Measurements from ENCODE around the gene GNAQ.

GNAQ gene

DNA sequence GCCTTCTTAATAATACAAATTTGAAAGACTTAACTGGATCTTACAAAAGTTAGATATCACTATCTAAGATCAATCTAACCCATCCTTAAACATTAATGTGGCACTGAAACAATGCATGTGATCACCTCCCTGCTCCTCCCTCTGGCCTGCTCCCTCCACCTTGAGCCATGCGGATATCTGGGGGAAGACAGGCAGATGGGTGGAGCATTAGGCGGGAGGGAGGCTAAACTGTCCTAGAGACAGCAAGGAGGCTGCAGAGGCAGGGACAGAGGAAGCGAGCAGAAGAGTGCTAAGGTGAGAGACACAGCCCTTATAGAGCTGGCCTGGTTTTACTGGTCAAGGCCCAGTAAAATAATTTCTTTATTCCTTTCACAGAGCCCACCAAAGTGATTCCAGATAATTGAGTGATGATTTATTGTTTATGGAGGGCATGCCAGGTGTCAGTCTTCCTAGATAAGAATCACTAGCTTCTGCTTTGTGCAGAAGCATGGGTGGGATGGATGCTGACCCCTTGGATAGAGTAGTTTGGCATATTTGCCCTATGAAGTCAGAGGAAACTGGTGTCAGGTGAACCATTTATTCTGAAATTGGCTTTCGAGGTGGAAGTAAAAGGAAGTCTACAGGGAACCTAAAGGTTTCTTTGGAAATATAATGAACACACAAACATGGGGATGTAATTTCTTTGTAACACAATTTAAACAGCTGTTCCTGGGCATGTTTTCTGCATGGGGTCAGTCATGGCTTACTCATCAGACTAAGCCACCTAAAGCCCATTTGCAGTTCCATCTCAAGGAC lies 188.3 kb downstream of the GNAQ start:
- TF ChIP-seq, protein P1, sequence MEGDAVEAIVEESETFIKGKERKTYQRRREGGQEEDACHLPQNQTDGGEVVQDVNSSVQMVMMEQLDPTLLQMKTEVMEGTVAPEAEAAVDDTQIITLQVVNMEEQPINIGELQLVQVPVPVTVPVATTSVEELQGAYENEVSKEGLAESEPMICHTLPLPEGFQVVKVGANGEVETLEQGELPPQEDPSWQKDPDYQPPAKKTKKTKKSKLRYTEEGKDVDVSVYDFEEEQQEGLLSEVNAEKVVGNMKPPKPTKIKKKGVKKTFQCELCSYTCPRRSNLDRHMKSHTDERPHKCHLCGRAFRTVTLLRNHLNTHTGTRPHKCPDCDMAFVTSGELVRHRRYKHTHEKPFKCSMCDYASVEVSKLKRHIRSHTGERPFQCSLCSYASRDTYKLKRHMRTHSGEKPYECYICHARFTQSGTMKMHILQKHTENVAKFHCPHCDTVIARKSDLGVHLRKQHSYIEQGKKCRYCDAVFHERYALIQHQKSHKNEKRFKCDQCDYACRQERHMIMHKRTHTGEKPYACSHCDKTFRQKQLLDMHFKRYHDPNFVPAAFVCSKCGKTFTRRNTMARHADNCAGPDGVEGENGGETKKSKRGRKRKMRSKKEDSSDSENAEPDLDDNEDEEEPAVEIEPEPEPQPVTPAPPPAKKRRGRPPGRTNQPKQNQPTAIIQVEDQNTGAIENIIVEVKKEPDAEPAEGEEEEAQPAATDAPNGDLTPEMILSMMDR (conservative IDR thresholded peaks at IDR 0.05; ENCODE audit: low read depth, low read length), result no peak
- H3K4me3 ChIP-seq (ENCODE audit: low read length), result no peak overlapping the region
- no peak for DNase-seq (ENCODE audit: low read depth)

DNA sequence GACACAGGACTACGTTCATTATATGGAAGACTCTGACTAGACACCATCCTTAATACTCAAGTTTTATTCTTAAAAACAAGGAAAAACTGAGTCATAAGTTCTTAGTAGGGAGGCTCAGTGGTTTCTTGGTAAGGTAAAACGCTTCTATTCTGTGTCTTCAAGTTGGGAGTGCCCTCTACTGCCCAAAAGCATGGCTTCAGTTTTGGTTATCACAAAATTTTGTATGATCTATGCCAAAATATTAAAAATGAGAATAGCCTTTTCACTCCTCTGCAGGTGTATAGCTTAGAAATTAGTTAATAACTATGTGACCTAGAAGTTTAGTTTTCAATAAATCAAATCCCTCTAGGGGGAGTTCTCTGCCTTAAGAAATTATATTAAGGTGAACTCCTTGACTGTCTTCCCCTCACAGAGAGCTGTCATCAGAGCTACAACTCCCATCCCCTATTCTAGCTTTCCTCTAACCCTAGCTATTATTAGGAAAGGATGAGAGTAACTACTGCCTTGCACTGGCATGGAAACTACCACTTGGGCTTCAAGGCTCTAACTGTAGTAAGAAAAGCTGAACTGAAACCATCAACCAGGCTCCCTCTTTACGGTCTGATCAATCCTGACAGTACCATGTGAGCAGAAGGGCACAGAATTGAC lies 189.7 kb downstream of the GNAQ start:
- DNase-seq (ENCODE audit: low read depth), result no peak
- TF ChIP-seq, protein P1 (conservative IDR thresholded peaks at IDR 0.05; ENCODE audit: low read depth, low read length), result peak; percentile 53
- H3K4me3 ChIP-seq (ENCODE audit: low read length), result no peak overlapping the region

DNA sequence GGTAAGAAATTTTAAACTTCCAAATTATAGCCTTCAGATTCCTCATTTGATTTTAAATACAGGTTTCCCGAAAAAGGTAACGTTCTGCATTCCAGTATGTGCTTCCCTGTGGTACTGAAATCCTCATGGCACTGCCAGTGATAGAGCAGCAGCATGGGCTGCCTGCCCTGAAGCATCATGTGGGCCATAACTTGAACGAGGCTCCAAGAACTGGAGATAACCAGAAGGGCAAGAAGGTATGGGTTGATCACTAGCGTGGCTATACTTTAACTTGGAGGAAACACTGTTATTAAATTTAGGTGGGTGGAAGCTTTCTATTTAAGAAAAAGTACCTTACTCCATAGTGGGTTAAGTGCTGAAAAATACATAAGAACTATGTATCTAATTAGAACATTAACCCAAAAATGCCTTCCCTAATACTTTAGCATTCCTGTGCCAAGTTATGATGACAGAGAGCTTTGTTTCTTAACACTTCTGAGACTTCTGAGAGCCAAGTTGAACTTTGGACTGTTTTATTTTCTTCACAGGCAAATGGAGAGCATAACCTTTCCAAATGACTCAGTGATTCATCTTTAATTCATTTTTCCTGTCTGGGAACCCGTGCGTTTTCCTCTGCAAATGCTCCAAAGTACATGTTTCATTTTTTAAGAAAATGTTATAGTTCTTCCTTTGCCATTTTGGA lies 192.0 kb downstream of the GNAQ start:
- DNase-seq (ENCODE audit: low read depth), result peak; percentile 84
- TF ChIP-seq, protein P1 (conservative IDR thresholded peaks at IDR 0.05; ENCODE audit: low read depth, low read length), result no peak
- no peak overlapping the region for H3K4me3 ChIP-seq (ENCODE audit: low read length)

DNA sequence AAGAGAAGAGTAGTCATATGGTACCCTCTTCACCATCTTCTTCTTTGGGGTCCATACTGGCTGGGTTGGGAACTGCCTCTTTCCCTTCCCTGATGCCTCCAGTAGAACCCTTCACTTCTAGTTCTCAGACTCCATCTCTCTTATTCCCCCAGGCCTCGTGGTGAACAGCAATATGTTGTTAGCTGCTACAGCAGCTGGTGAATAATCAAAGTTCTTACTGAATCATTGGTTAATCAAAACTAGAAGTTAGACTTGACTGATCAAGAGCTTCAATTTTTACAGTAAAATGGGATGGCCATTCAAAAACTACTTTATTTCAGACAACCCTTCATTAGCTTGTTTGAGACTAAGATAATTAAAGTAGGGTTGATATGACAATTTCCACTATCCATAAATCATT lies 192.6 kb downstream of the GNAQ start:
- no peak for DNase-seq (ENCODE audit: low read depth)
- TF ChIP-seq, protein P1 (conservative IDR thresholded peaks at IDR 0.05; ENCODE audit: low read depth, low read length), result no peak
- H3K4me3 ChIP-seq (ENCODE audit: low read length), result no peak overlapping the region

DNA sequence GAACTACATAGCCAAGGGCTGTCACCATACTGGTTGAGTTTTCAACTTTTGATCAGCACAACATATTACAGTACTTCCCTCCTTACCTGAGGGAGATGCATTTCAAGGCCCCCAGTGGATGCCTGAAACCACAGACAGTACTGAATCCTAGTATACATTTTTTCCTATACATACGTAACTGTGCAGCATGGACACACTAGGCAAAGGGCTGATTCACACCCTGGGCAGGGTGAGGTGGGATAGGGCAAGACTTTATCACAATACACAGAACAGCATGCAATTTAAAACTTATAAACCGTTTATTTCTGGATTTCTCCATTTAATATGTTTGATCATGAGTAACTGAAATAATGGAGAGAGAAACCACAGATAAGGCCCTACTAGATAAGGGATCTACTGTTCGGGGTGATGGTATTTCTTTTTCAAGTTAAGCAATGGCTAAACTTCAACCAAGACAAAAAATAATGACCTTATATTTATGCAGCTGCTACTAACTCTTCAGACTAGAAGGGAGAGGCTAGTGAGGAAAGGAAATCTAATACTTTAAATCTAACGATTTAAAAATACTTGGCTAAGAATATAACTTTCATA lies 196.6 kb downstream of the GNAQ start:
- TF ChIP-seq, protein P1 (conservative IDR thresholded peaks at IDR 0.05; ENCODE audit: low read depth, low read length), result no peak
- DNase-seq (ENCODE audit: low read depth), result no peak
- no peak overlapping the region for H3K4me3 ChIP-seq (ENCODE audit: low read length)

DNA sequence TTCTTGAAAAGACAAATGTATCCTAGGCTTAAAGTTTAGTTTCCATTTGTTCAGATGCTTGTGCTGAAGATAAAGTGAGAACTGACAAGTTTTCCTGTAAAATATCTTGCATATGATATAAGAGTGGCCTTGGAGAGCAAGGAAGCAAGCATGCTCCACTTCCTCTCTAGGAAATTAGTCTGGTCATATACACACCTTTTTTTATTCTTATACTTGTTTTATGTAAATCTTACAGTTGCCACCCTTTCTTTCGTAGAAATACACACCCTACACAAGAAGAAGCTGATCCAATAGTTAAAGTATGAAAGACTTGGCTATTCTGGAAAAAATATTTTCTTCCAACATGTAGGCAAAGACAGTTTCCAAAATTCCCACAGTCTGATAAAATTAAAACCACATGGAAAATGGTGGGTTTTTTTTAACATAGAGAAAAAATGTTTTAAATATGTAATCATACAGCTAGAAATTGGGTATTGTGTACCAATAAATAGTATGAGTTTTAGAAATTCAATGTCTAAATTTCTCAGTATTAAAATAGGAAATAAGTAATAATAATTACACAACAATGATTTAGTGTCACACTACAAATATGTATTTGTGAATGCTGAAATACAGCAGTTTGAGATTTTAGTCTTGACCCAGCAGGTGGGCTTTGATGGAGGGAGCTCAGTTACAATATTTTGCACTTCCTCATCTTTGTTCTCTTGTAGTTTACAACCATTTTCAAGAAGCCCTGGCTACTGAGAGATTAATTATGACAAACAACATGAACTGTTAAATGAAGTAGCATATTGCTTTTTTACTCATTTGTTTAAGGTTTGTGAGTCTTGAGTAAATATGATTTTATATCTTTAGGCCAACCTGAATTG lies 197.8 kb downstream of the GNAQ start:
- no peak overlapping the region for H3K4me3 ChIP-seq (ENCODE audit: low read length)
- no peak for DNase-seq (ENCODE audit: low read depth)
- TF ChIP-seq, protein P1 (conservative IDR thresholded peaks at IDR 0.05; ENCODE audit: low read depth, low read length), result no peak
